CD14-positive monocyte (primary cell): ENCODE results near the gene STAC3. TPM values are rescaled to one million over a fixed set of nuclear protein-coding genes. Genes with fewer than 3 reads are reported as not detected.
A peak's percentile ranks its signal among the peaks of the same experiment; 100 is the strongest.

Experiments
- DNase-seq, 3 donors: peaks; one replicate each; pipeline ENCODE4 v3.0.0-alpha.2; 2011 to 2022
- H2AFZ ChIP-seq: 2 replicates; pipeline ENCODE4 v1.6.0; 2012; ENCODE audit warnings: mild to moderate bottlenecking, low read depth, low read length, inconsistent platforms; ENCODE audit not compliant: insufficient read depth, poor library complexity, severe bottlenecking
- H3K27ac ChIP-seq, 2 donors: 1 replicate in 1 of 2; 2 replicates in 1 of 2; pipeline ENCODE4 v1.5.1; 2012 to 2013; ENCODE audit warnings: low read length in 2 of 2, control low read depth in 1 of 2, inconsistent platforms in 1 of 2, low read depth in 1 of 2, mild to moderate bottlenecking in 1 of 2
- H3K27me3 ChIP-seq, 2 donors: one replicate each; pipeline versions ENCODE4 v1.6.0 to v1.6.1; 2011 to 2013; ENCODE audit warnings: low read length in 2 of 2; ENCODE audit not compliant: control insufficient read depth in 2 of 2, insufficient read depth in 2 of 2
- H3K36me3 ChIP-seq, 2 donors: replicated peaks in 1 of 2; 1 replicate in 1 of 2; 2 replicates in 1 of 2; pipeline versions ENCODE4 v1.5.1 to v1.6.1; 2012 to 2013; ENCODE audit warnings: low read length in 2 of 2, control low read depth in 1 of 2, inconsistent platforms in 1 of 2, mild to moderate bottlenecking in 1 of 2; ENCODE audit not compliant: insufficient read depth in 2 of 2, control insufficient read depth in 1 of 2
- H3K4me1 ChIP-seq, 2 donors: 1 replicate in 1 of 2; 2 replicates in 1 of 2; pipeline versions ENCODE4 v1.5.1 to v1.6.1; 2012 to 2013; ENCODE audit warnings: low read length in 2 of 2, control low read depth in 1 of 2, inconsistent platforms in 1 of 2, mild to moderate bottlenecking in 1 of 2, moderate library complexity in 1 of 2; ENCODE audit not compliant: insufficient read depth in 2 of 2, control insufficient read depth in 1 of 2
- H3K4me2 ChIP-seq: replicated peaks from 2 replicates; pipeline ENCODE3; 2012; ENCODE audit warnings: low read length, moderate library complexity, mild to moderate bottlenecking; ENCODE audit not compliant: poor library complexity, severe bottlenecking; ENCODE audit errors: extremely low read depth
- H3K4me3 ChIP-seq, 3 experiments: fragments of 200-600 bp in 1 of 3; sonication (generic) in 1 of 3; replicated peaks in 1 of 3; 1 replicate in 2 of 3; 2 replicates in 1 of 3; pipeline ENCODE4 v1.5.1; 2011 to 2013; ENCODE audit warnings: low read length in 3 of 3, mild to moderate bottlenecking in 3 of 3, control low read depth in 2 of 3, low read depth in 2 of 3, inconsistent platforms in 1 of 3, moderate library complexity in 1 of 3
- H3K79me2 ChIP-seq: 2 replicates; pipeline ENCODE4 v1.6.0; 2012; ENCODE audit warnings: mild to moderate bottlenecking, control low read depth, inconsistent platforms, low read length, moderate library complexity; ENCODE audit not compliant: insufficient read depth
- H3K9ac ChIP-seq: 2 replicates; pipeline ENCODE4 v1.6.0; 2017; ENCODE audit warnings: low read length, mild to moderate bottlenecking; ENCODE audit not compliant: insufficient read depth, poor library complexity, severe bottlenecking
- H3K9me3 ChIP-seq, 2 donors: replicated peaks in 1 of 2; 1 replicate in 1 of 2; 2 replicates in 1 of 2; pipeline versions ENCODE4 v1.5.1 to v1.6.1; 2012 to 2013; ENCODE audit warnings: low read length in 2 of 2, control low read depth in 1 of 2; ENCODE audit not compliant: control insufficient read depth in 1 of 2, insufficient read depth in 1 of 2
- H4K20me1 ChIP-seq: 2 replicates; pipeline ENCODE4 v1.6.0; 2012; ENCODE audit warnings: mild to moderate bottlenecking, low read length, control low read depth, moderate library complexity; ENCODE audit not compliant: insufficient read depth
- H3K27ac Mint-ChIP-seq, 7 donors: one replicate each; pipeline ENCODE4 v1.8.0; 2020; ENCODE audit warnings: mild to moderate bottlenecking in 7 of 7, mixed read lengths in 7 of 7, moderate library complexity in 6 of 7, inconsistent platforms in 2 of 7
- H3K27me3 Mint-ChIP-seq, 3 donors: one replicate each; pipeline ENCODE4 v1.8.0; 2021 to 2022; ENCODE audit warnings: low read depth in 3 of 3, mild to moderate bottlenecking in 3 of 3, mixed read lengths in 3 of 3, moderate library complexity in 3 of 3, inconsistent platforms in 1 of 3
- H3K36me3 Mint-ChIP-seq, 2 donors: one replicate each; pipeline ENCODE4 v1.8.0; 2020; ENCODE audit warnings: mixed read lengths in 2 of 2, inconsistent platforms in 1 of 2, mild to moderate bottlenecking in 1 of 2
- H3K4me1 Mint-ChIP-seq: one replicate; pipeline ENCODE4 v1.8.0; 2020; ENCODE audit warnings: mild to moderate bottlenecking, mixed read lengths
- H3K4me3 Mint-ChIP-seq, 2 donors: one replicate each; pipeline ENCODE4 v1.8.0; 2020; ENCODE audit warnings: mild to moderate bottlenecking in 2 of 2, mixed read lengths in 2 of 2, moderate library complexity in 1 of 2
- H3K9me3 Mint-ChIP-seq, 7 donors: one replicate each; pipeline ENCODE4 v1.8.0; 2020 to 2022; ENCODE audit warnings: mixed read lengths in 7 of 7, mild to moderate bottlenecking in 6 of 7, moderate library complexity in 6 of 7, inconsistent platforms in 2 of 7
- WGBS: methylation state at CpG from one replicate; pipeline ENCODE4 v1.1.5; 2013; ENCODE audit warnings: missing lambda C conversion rate; ENCODE audit not compliant: insufficient coverage; 5-methylcytosine and 5-hydroxymethylcytosine counted together
- intact Hi-C, 2 donors: fragments of 100-400 bp; cut with micrococcal nuclease; formaldehyde crosslinking; loops; one replicate each; pipeline versions ENCODE4 v1.15.0 to v1.15.1; 2023
- polyA plus RNA-seq, 3 donors: library from polyadenylated mRNA; depleted of rRNA in 1 of 3; unstranded in 2 of 3; stranded (reverse) in 1 of 3; fragments of 300-500 nt in 2 of 3; fragments of >200 nt in 1 of 3; fragmentation: Illumina TruSeq in 2 of 3; gene quantifications; 1 replicate in 2 of 3; 2 replicates in 1 of 3; pipeline ENCODE4 v1.2.3, GENCODE V29; 2012 to 2021
- TF ChIP-seq, protein P1 (sequence below): fragments of 200-600 bp; IDR thresholded peaks from one replicate; pipeline ENCODE4 v1.8.0; 2022; ENCODE audit warnings: antibody characterized with exemption, mild to moderate bottlenecking

The STAC3 gene
- polyA plus RNA-seq, 3 donors = 7.0 to 32.1 (median 9.1) TPM

DNA sequence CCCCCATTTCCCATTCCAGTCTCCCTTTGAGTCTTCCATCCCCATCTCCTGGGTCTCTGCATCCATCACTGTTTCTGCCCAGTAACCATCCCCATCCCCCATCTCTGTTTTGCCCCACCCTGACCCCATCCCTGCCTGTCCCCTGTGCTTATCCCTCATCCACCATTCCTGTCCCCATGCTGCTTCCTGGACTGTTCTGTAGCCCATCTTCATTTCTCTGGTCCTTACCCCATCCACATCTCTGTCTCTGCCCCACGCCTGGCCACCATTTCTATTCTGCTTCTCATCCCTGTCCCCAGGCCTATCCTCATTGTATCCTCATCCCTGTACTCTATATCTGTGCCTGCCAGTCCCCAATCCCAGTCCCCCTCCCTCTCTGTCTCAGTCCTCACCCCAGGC lies 30.2 kb downstream of the STAC3 start:
- TF ChIP-seq, protein P1, sequence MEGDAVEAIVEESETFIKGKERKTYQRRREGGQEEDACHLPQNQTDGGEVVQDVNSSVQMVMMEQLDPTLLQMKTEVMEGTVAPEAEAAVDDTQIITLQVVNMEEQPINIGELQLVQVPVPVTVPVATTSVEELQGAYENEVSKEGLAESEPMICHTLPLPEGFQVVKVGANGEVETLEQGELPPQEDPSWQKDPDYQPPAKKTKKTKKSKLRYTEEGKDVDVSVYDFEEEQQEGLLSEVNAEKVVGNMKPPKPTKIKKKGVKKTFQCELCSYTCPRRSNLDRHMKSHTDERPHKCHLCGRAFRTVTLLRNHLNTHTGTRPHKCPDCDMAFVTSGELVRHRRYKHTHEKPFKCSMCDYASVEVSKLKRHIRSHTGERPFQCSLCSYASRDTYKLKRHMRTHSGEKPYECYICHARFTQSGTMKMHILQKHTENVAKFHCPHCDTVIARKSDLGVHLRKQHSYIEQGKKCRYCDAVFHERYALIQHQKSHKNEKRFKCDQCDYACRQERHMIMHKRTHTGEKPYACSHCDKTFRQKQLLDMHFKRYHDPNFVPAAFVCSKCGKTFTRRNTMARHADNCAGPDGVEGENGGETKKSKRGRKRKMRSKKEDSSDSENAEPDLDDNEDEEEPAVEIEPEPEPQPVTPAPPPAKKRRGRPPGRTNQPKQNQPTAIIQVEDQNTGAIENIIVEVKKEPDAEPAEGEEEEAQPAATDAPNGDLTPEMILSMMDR = no peak
- intact Hi-C loops = no loop called here
- H3K4me1 Mint-ChIP-seq = peaks cover 39% of the 10 kb centered on the region
- H3K79me2 ChIP-seq = no peaks in the 10 kb centered on the region
- H3K9me3 ChIP-seq = peaks cover 0 to 54% of the 10 kb centered on the region in 2 donors
- no peaks in the 10 kb centered on the region for H3K36me3 ChIP-seq
- peaks cover 0 to 34% (median 12%) of the 10 kb centered on the region in 7 donors for H3K9me3 Mint-ChIP-seq
- H3K4me2 ChIP-seq = no peak overlapping the region
- H3K36me3 Mint-ChIP-seq = peaks cover 3 to 28% of the 10 kb centered on the region in 2 donors
- peaks cover 89 to 95% of the 10 kb centered on the region in 2 donors for H3K27me3 ChIP-seq
- H4K20me1 ChIP-seq = peaks cover 7% of the 10 kb centered on the region
- H3K4me3 ChIP-seq = no peak overlapping the region
- peak overlapping the region in 1 of 2 donors; percentile 80 for H3K4me3 Mint-ChIP-seq
- peak overlapping the region in 2 of 7 donors; percentile 16 to 47 for H3K27ac Mint-ChIP-seq
- H3K9ac ChIP-seq = no peak overlapping the region
- WGBS = 69% methylated on average over 1 of the region's 1 CpG
- peaks cover 89 to 98% (median 92%) of the 10 kb centered on the region in 3 donors for H3K27me3 Mint-ChIP-seq
- peaks cover 21 to 30% of the 10 kb centered on the region in 2 donors for H3K4me1 ChIP-seq
- no peak overlapping the region for H3K27ac ChIP-seq
- DNase-seq = no peak
- no peak overlapping the region for H2AFZ ChIP-seq

DNA sequence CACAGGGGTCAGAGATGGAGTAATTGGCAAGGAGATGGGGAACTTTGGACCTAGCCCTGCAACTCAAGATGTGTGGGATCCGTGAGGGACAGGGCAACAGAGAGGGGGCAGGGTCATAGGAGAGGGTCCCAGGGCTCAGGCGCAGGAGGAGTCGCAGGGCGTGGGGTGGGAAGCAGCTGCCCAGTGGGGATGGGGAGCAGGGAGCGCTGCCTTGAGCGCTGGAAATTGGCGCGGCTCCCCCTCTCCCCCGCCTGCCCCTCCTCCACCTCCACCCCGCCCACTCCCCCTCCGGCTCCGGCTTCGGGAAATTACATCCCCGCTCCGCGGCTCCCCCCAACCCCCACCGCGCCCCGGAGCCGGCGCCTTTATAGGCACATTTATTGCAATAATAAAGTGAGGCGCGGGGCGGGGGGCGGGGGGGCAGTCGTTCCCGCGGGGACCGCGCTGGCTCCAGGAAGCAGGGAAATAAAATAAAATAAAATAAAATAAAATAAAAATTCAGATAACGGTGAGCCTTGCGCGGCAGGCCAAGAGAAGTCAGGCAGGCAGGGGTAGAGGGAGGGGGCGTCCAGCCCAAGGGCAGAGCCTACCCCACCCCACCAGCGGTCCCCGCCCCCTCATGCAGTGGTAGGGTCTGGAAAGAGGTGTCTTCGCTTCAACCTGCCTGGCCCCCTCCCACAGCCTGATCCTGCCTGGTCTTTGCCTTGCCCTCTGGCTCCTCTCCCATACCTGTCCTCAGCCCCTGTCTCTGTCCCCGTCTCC lies 30.8 kb downstream of the STAC3 start:
- peaks cover 90 to 98% (median 92%) of the 10 kb centered on the region in 3 donors for H3K27me3 Mint-ChIP-seq
- peaks cover 0 to 30% (median 17%) of the 10 kb centered on the region in 7 donors for H3K9me3 Mint-ChIP-seq
- Histone ChIP-seq H3K9me3 (peaks cover 0 to 55% of the 10 kb centered on the region in 2 donors), H3K4me1 (peaks cover 17 to 30% of the 10 kb centered on the region in 2 donors), H3K27me3 (peaks cover 89 to 95% of the 10 kb centered on the region in 2 donors), H3K36me3 (no peaks in the 10 kb centered on the region), H3K4me2 (no peak overlapping the region), H2AFZ (no peak overlapping the region), H3K27ac (no peak overlapping the region), H3K4me3 (no peak overlapping the region), H3K9ac (no peak overlapping the region), H3K79me2 (no peaks in the 10 kb centered on the region), H4K20me1 (peaks cover 11% of the 10 kb centered on the region)
- 28% methylated on average over 2 of the region's 38 CpGs for WGBS
- H3K36me3 Mint-ChIP-seq = peaks cover 3 to 26% of the 10 kb centered on the region in 2 donors
- no peak for DNase-seq
- TF ChIP-seq, protein P1 = no peak
- H3K4me1 Mint-ChIP-seq = peaks cover 38% of the 10 kb centered on the region
- H3K27ac Mint-ChIP-seq = no peak overlapping the region
- intact Hi-C loops = no loop called here
- peak overlapping the region in 1 of 2 donors; percentile 80 for H3K4me3 Mint-ChIP-seq
